Liver (tissue), 10 donors: ENCODE data around the gene ZNF534. TPM values are rescaled to one million over a fixed set of nuclear protein-coding genes. Genes with fewer than 3 reads are reported as not detected.
"Not testable (repeated sequence)": the region's sequence is repeated elsewhere in the genome, so short reads cannot be mapped to it uniquely, and the experiment has no call there.

ENCODE experiments used
- DNase-seq: peaks from one replicate; pipeline ENCODE4 v3.0.0-alpha.2; 2017; ENCODE audit warnings: low spot score
- H3K27ac ChIP-seq, 2 donors: one replicate each; pipeline ENCODE4 v1.7.0; 2013; ENCODE audit warnings: inconsistent platforms in 2 of 2, low read length in 2 of 2, control low read depth in 1 of 2, low read depth in 1 of 2, mild to moderate bottlenecking in 1 of 2
- H3K27me3 ChIP-seq, 4 donors: one replicate each; pipeline versions ENCODE4 v1.6.1 to v1.7.0; 2013; ENCODE audit warnings: low read length in 3 of 4, inconsistent platforms in 1 of 4, mild to moderate bottlenecking in 1 of 4, moderate library complexity in 1 of 4; ENCODE audit not compliant: control insufficient read depth in 4 of 4, insufficient read depth in 4 of 4
- H3K36me3 ChIP-seq, 4 donors: one replicate each; pipeline versions ENCODE4 v1.6.1 to v1.7.0; 2013; ENCODE audit warnings: low read length in 3 of 4, mild to moderate bottlenecking in 3 of 4, low read depth in 1 of 4, moderate library complexity in 1 of 4; ENCODE audit not compliant: control insufficient read depth in 4 of 4, insufficient read depth in 3 of 4
- H3K4me1 ChIP-seq, 4 donors: one replicate each; pipeline versions ENCODE4 v1.6.1 to v1.7.0; 2013; ENCODE audit warnings: low read length in 3 of 4, mild to moderate bottlenecking in 3 of 4, moderate library complexity in 1 of 4; ENCODE audit not compliant: control insufficient read depth in 4 of 4, insufficient read depth in 4 of 4
- H3K4me3 ChIP-seq, 3 donors: one replicate each; pipeline versions ENCODE4 v1.6.1 to v1.7.0; 2013; ENCODE audit warnings: low read length in 3 of 3, control low read depth in 1 of 3, low read depth in 1 of 3, mild to moderate bottlenecking in 1 of 3
- H3K9ac ChIP-seq, 2 donors: one replicate each; pipeline ENCODE4 v1.7.0; 2013; ENCODE audit warnings: low read length in 2 of 2, mild to moderate bottlenecking in 2 of 2, moderate library complexity in 2 of 2, control low read depth in 1 of 2, low read depth in 1 of 2
- H3K9me3 ChIP-seq, 4 donors: one replicate each; pipeline versions ENCODE4 v1.6.1 to v1.7.0; 2013; ENCODE audit warnings: low read length in 3 of 4; ENCODE audit not compliant: control insufficient read depth in 4 of 4
- JUND ChIP-seq, 2 donors: IDR thresholded peaks; 2 replicates each; pipeline ENCODE4 v1.6.1; 2016; ENCODE audit warnings: antibody characterized with exemption in 2 of 2
- WGBS: extraction: QIAGEN DNeasy Blood & Tissue Kit; methylation state at CpG from one replicate; pipeline ENCODE4 v1.1.7; 2013; 5-methylcytosine and 5-hydroxymethylcytosine counted together
- polyA plus RNA-seq, 2 donors: library from polyadenylated mRNA; stranded (reverse) in 1 of 2; unstranded in 1 of 2; fragments of 200-250 nt in 1 of 2; fragments of >200 nt in 1 of 2; fragmentation: Nextera tagmentation in 1 of 2; extraction: Ambion mirVana in 1 of 2; gene quantifications; one replicate each; pipeline versions ENCODE4 v1.2.1 to v1.2.3, GENCODE V29; 2013 to 2015
- small RNA-seq: library from RNA; depleted of rRNA; stranded (forward); fragments of <200 nt; gene quantifications from one replicate; pipeline ENCODE3, GENCODE V24; 2014
- total RNA-seq, 2 donors: library from RNA; depleted of rRNA; stranded (reverse); fragments of >200 nt; gene quantifications; one replicate each; pipeline ENCODE4 v1.2.3, GENCODE V29; 2014
- TF ChIP-seq, protein P1 (sequence below): fragments of 150-350 bp; IDR thresholded peaks from 2 replicates; pipeline ENCODE4 v1.5.1; 2017; ENCODE audit warnings: improper control_type of control experiment, low read depth, low read length; ENCODE audit not compliant: missing input control
- donor health status: healthy.
- donor health status: healthy.
- donor health status: healthy.
- donor health status: healthy.
- donor health status: healthy.

The ZNF534 gene
- total and polyA plus RNA-seq, 4 donors = not detected

DNA sequence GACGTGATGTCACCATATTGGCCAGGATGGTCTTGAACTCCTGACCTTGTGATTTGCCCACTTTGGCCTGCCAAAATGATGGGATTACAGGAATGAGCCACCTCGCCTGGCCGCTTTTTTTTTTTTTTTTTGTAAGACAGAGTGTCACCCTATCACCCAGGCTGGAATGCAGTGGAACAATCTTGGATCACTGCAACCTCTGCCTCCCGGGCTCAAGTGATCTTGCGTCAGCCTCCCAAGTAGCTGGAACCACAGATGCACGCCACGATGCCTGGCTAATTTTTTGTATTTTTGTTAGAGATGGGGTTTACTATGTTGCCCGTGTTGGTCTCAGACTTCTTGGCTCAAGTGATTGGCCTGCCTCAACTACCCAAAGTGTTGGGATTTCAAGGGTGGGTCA, 69.6 kb downstream of the ZNF534 start:
- H3K4me1 ChIP-seq = no peaks in the 10 kb centered on the region

DNA sequence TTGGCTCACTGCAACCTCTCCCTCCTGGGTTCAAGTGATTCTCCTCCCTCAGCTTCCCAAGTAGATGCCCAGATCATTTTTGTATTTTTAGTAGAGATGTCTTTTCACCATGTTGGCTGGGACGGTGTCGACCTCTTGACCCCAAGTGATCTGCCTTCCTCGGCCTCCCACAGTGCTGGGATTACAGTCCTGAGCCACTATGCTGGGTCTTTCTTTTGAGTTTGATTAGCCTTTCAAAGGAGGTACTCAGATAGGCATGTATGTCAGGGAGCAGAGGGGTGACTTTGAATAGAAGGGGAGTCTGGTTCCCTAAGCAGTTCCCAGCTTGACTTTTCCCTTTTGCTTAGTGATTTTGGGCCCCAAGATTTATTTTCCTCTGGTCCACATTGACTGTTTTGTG, 71.5 kb downstream of the ZNF534 start:
- H3K4me1 ChIP-seq, H3K27ac ChIP-seq, H3K36me3 ChIP-seq, H3K4me3 ChIP-seq, DNase-seq, H3K27me3 ChIP-seq, H3K9ac ChIP-seq: not testable (repeated sequence)
- 29% methylated on average over 3 of the region's 3 CpGs for WGBS
- peaks cover 4 to 17% (median 16%) of the 10 kb centered on the region in 4 donors for H3K9me3 ChIP-seq

More for the DNA sequence above, 69.6 kb downstream of the ZNF534 start:
- Histone ChIP-seq H3K36me3 (no peaks in the 10 kb centered on the region), H3K9ac (no peak overlapping the region), H3K9me3 (peaks cover 13 to 17% (median 17%) of the 10 kb centered on the region in 4 donors), H3K27ac (no peak overlapping the region), H3K27me3 (no peaks in the 10 kb centered on the region), H3K4me3 (peak overlapping the region in 1 of 3 donors; percentile 11)
- no peak for TF ChIP-seq JUND (IDR thresholded peaks at IDR 0.05)
- TF ChIP-seq, protein P1, sequence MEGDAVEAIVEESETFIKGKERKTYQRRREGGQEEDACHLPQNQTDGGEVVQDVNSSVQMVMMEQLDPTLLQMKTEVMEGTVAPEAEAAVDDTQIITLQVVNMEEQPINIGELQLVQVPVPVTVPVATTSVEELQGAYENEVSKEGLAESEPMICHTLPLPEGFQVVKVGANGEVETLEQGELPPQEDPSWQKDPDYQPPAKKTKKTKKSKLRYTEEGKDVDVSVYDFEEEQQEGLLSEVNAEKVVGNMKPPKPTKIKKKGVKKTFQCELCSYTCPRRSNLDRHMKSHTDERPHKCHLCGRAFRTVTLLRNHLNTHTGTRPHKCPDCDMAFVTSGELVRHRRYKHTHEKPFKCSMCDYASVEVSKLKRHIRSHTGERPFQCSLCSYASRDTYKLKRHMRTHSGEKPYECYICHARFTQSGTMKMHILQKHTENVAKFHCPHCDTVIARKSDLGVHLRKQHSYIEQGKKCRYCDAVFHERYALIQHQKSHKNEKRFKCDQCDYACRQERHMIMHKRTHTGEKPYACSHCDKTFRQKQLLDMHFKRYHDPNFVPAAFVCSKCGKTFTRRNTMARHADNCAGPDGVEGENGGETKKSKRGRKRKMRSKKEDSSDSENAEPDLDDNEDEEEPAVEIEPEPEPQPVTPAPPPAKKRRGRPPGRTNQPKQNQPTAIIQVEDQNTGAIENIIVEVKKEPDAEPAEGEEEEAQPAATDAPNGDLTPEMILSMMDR = no peak
- 88% methylated on average over 8 of the region's 8 CpGs for WGBS
- no peak for DNase-seq

DNA sequence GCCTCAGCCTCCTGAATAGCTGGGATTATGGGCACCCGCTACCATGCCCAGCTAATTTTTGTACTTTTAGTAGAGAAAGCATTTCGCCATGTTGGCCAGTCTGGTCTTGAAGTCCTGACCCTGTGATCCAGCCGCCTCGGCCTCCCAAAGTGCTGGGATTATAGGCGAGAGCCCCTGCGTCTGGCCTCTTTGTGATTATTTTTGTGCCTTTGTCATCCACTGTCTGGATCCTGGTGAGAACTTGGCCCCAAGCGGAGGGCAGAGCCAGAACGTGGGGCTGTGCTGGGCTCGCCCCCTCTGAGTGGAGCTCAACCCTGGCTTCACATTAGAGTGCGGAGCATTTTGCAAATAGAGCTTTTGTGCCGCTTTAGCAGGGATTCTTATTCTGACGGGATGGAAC, 72.0 kb downstream of the ZNF534 start:
- not testable (repeated sequence) for H3K4me1 ChIP-seq, H3K27me3 ChIP-seq, H3K36me3 ChIP-seq, H3K27ac ChIP-seq, H3K9ac ChIP-seq, H3K4me3 ChIP-seq, DNase-seq
- WGBS = 84% methylated on average over 12 of the region's 12 CpGs
- peaks cover 4 to 17% (median 15%) of the 10 kb centered on the region in 4 donors for H3K9me3 ChIP-seq

Small RNAs within 50 kb of the gene (small RNA-seq; reads per million reads assigned to genes)
- gene AC010332.1 = not detected

Other genes starting within 250 kb of the ZNF534 start
- gene PPP2R1A, start 239.1 kb upstream of the ZNF534 start, total RNA-seq = 10 to 100 TPM; 33.6 to 58.1 TPM
- 10 to 100 TPM; 61.6 TPM for gene PPP2R1A, start 239.1 kb upstream of the ZNF534 start, polyA plus RNA-seq
- gene ZNF766, start 159.6 kb upstream of the ZNF534 start, total RNA-seq = 1 to 10 TPM; 4.0 to 4.9 TPM
- gene ZNF766, start 159.6 kb upstream of the ZNF534 start, polyA plus RNA-seq = 1 to 10 TPM; 1.6 to 3.5 TPM
- gene ZNF480, start 132.0 kb upstream of the ZNF534 start, total RNA-seq = 1 to 10 TPM; 3.4 to 3.5 TPM
- 1 to 10 TPM; 1.8 to 7.3 TPM for gene ZNF480, start 132.0 kb upstream of the ZNF534 start, polyA plus RNA-seq
- under 1 TPM; 0.08 to 0.89 TPM for gene ZNF610, start 92.9 kb upstream of the ZNF534 start, total RNA-seq
- gene ZNF610, start 92.9 kb upstream of the ZNF534 start, polyA plus RNA-seq = under 1 TPM; 0.21 to 0.25 TPM
- gene ZNF880, start 59.2 kb upstream of the ZNF534 start, total RNA-seq = 1 to 10 TPM; 2.2 to 3.3 TPM
- 1 to 10 TPM; 2.1 to 2.6 TPM for gene ZNF880, start 59.2 kb upstream of the ZNF534 start, polyA plus RNA-seq
- 1 to 10 TPM; 4.2 to 5.5 TPM for gene ZNF528, start 31.3 kb upstream of the ZNF534 start, total RNA-seq
- 1 to 10 TPM in 1 of 2 donors, under 1 TPM in 1; 0.82 to 1.8 TPM for gene ZNF528, start 31.3 kb upstream of the ZNF534 start, polyA plus RNA-seq
- gene ZNF578, start 24.4 kb downstream of the ZNF534 start, total RNA-seq = under 1 TPM; 0.25 to 0.56 TPM
- gene ZNF578, start 24.4 kb downstream of the ZNF534 start, polyA plus RNA-seq = under 1 TPM in 1 of 2 donors, not detected in 1; 0.09 TPM
- 1 to 10 TPM; 8.7 to 9.4 TPM for gene ZNF808, start 98.5 kb downstream of the ZNF534 start, total RNA-seq
- 1 to 10 TPM in 1 of 2 donors, under 1 TPM in 1; 0.88 to 1.7 TPM for gene ZNF808, start 98.5 kb downstream of the ZNF534 start, polyA plus RNA-seq
- 10 to 100 TPM in 1 of 2 donors, 1 to 10 TPM in 1; 4.9 to 12.8 TPM for gene ZNF701, start 141.1 kb downstream of the ZNF534 start, total RNA-seq
- 1 to 10 TPM in 1 of 2 donors, under 1 TPM in 1; 0.75 to 1.1 TPM for gene ZNF701, start 141.1 kb downstream of the ZNF534 start, polyA plus RNA-seq
- 10 to 100 TPM in 1 of 2 donors, 1 to 10 TPM in 1; 8.2 to 19.8 TPM for gene ZNF83, start 209.2 kb downstream of the ZNF534 start, total RNA-seq
- gene ZNF83, start 209.2 kb downstream of the ZNF534 start, polyA plus RNA-seq = 1 to 10 TPM; 2.7 to 3.6 TPM